Activated T-cell treated with anti-CD3 and anti-CD28 coated beads, Interleukin-2, amount 50 U/mL, for 4 hours (primary cell): ENCODE results near the gene TCF7. TPM values are rescaled to one million over a fixed set of nuclear protein-coding genes. Genes with fewer than 3 reads are reported as not detected.

Experiments used
- ATAC-seq, 2 donors: fragments of 200-7000 bp; cut with Tn5 transposase; one replicate each; pipeline ENCODE4 v1.10.0; 2021
- DNase-seq: peaks from one replicate; pipeline ENCODE4 v3.0.0-alpha.2; 2020
- H3K27me3 Mint-ChIP-seq: one replicate; pipeline ENCODE4 v1.8.0; 2021; ENCODE audit warnings: low read depth, mixed read lengths
- H3K36me3 Mint-ChIP-seq: one replicate; pipeline ENCODE4 v1.8.0; 2022; ENCODE audit warnings: mixed read lengths; ENCODE audit not compliant: insufficient read depth
- H3K4me1 Mint-ChIP-seq: one replicate; pipeline ENCODE4 v1.8.0; 2021; ENCODE audit warnings: low read depth, mixed read lengths
- H3K4me3 Mint-ChIP-seq: one replicate; pipeline ENCODE4 v1.8.0; 2021; ENCODE audit warnings: mild to moderate bottlenecking, moderate library complexity, mixed read lengths
- H3K9me3 Mint-ChIP-seq: one replicate; pipeline ENCODE4 v1.8.0; 2021; ENCODE audit warnings: mixed read lengths
- total RNA-seq, 3 donors: library from RNA; stranded (reverse); gene quantifications; one replicate each; pipeline ENCODE4 v1.2.1, GENCODE V29; 2021

Gene TCF7
- total RNA-seq, 3 donors from 2014 or later = 34.4 to 49.7 (median 37.3) TPM

GRCh38 chr5:134127988-134128647 is 13.6 kb downstream of the TCF7 start:
- no peak for DNase-seq
- Mint-ChIP-seq H3K4me3 (peak overlapping the region; percentile 72), H3K27me3 (no peaks in the 10 kb centered on the region), H3K4me1 (peaks cover 99% of the 10 kb centered on the region), H3K36me3 (peaks cover 12% of the 10 kb centered on the region), H3K9me3 (no peaks in the 10 kb centered on the region)
- ATAC-seq = peak in 1 of 2 donors; percentile 9

DNA sequence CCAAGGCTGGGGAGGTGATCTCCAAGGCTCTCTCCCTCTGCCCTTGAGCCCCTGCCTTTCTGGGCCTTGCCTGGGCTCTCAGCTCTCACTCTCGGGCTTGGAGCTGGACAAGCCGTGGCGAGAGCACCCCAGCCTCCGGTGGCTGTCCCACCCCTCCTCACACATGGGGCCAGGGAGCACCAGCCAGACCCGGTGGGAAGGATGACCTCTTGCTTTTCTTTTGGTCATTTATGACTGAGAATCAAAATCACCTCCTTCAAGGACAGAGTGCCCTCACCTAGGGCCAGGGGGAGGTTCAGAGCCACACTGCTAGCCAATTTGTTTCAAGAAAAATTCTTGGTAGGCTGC is 14.1 kb downstream of the TCF7 start:
- no peak for DNase-seq
- H3K4me3 Mint-ChIP-seq = peak overlapping the region; percentile 72
- no peak for ATAC-seq
- H3K9me3 Mint-ChIP-seq = no peaks in the 10 kb centered on the region
- peaks cover 99% of the 10 kb centered on the region for H3K4me1 Mint-ChIP-seq
- H3K27me3 Mint-ChIP-seq = no peaks in the 10 kb centered on the region
- H3K36me3 Mint-ChIP-seq = peaks cover 8% of the 10 kb centered on the region

DNA sequence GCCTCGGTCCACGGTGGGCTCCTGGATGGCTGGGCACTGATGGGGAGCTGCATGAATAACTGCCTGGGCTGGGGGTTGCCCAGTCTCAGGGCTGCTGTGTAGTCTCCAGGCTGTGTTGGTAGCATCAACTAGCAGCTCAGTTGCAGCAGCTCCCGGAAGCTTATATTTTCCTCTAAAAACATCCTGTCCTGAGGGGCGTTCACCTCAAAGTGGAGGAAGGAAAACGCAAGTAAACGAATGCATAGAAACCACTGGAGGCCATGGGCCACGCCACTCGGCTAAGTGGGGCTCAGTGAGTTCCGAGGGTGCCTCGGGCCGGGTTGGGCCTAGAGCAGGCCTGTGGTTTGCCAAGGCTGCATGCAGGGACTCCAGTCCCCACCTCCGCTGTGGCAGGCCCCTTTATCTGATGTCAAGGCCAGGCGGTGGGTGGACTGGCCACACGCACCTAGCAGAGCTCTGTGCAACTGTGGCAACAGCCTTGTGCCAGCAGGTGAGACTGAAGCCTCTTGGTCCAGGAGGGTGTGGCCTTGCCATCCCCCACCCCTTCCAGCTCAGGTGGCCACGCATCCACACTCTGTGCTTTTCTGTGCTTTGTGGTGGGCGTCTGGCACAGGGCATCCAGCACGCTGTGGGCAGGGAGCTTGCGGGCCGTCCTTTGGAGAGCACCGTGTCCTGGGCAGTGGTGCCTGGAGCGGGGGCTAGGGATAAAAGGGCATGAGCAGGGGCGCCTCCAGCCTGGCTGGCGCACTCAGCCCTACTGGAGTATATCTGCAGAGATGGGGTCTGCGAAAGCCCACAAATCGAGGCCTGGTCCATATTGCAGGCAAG is 15.1 kb downstream of the TCF7 start:
- no peak for ATAC-seq
- Mint-ChIP-seq H3K36me3 (peaks cover 9% of the 10 kb centered on the region), H3K4me3 (peak overlapping the region; percentile 72), H3K9me3 (no peaks in the 10 kb centered on the region), H3K4me1 (peaks cover 99% of the 10 kb centered on the region), H3K27me3 (no peaks in the 10 kb centered on the region)
- no peak for DNase-seq

DNA sequence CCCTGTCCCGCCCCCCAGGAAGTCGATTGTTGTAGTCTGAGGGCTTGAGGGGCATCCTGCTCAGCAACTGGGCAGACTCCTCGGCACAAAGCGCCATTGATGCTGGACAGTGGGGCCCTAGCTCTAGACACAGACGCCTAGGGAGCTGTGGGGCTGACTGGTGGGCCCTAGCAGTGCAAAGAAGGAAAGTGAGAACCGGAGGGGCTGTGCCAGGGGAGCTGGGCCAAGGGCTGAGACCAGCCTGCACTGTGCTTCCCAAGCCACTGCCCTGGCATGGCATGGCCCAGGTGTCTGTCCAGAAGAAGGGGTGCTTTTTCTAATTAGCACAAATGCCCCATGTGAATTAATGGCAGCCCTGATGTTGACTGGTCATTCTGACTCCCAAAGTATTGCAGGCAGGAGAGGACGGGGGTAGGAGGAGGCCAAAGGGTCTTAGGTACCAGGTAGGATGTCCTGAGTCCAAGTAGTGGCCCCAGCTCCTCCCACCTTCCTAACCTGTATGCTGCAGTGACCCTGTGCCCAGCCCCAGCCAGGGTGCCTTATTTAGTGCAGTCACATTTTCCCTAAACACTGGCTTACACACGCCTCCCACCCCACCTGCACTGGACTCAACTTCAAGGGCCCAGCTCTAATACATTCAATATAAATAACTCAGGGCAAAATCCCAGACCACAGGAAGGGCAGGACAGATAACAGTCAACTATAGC is 15.9 kb downstream of the TCF7 start:
- Mint-ChIP-seq H3K9me3 (no peaks in the 10 kb centered on the region), H3K27me3 (no peaks in the 10 kb centered on the region), H3K36me3 (peaks cover 13% of the 10 kb centered on the region), H3K4me1 (peaks cover 99% of the 10 kb centered on the region), H3K4me3 (peak overlapping the region; percentile 72)
- ATAC-seq (no peak), DNase-seq (no peak)

DNA sequence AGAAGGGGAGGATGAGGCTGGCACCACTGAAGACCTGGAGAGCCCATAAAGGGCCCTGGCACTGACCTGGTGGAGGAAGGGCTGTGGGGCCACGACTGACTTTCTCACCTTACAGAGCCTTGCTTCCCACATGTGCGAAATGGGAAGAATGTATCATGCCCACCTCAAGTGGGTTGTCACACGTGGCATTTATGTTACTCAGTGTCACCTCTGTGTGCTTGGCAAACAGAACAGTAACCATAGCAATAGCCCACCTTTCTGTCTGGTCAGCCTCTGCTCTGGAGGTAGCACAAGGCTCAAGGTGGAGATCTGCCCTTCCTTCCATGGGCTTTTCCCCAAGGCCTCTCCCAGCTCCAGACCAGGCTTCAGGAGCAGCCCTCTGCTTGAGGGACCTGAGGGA is 16.7 kb downstream of the TCF7 start:
- H3K36me3 Mint-ChIP-seq = peaks cover 19% of the 10 kb centered on the region
- peak; percentile 40 for DNase-seq
- H3K9me3 Mint-ChIP-seq = no peaks in the 10 kb centered on the region
- ATAC-seq = peak; percentile 15 to 31
- no peaks in the 10 kb centered on the region for H3K27me3 Mint-ChIP-seq
- peaks cover 99% of the 10 kb centered on the region for H3K4me1 Mint-ChIP-seq
- H3K4me3 Mint-ChIP-seq = peak overlapping the region; percentile 72

GRCh38 chr5:134131578-134132350 is 17.3 kb downstream of the TCF7 start:
- Mint-ChIP-seq H3K27me3 (no peaks in the 10 kb centered on the region), H3K4me1 (peaks cover 100% of the 10 kb centered on the region), H3K9me3 (no peaks in the 10 kb centered on the region), H3K36me3 (peaks cover 19% of the 10 kb centered on the region), H3K4me3 (peak overlapping the region; percentile 73)
- ATAC-seq = peak; percentile 7 to 8
- no peak for DNase-seq

DNA sequence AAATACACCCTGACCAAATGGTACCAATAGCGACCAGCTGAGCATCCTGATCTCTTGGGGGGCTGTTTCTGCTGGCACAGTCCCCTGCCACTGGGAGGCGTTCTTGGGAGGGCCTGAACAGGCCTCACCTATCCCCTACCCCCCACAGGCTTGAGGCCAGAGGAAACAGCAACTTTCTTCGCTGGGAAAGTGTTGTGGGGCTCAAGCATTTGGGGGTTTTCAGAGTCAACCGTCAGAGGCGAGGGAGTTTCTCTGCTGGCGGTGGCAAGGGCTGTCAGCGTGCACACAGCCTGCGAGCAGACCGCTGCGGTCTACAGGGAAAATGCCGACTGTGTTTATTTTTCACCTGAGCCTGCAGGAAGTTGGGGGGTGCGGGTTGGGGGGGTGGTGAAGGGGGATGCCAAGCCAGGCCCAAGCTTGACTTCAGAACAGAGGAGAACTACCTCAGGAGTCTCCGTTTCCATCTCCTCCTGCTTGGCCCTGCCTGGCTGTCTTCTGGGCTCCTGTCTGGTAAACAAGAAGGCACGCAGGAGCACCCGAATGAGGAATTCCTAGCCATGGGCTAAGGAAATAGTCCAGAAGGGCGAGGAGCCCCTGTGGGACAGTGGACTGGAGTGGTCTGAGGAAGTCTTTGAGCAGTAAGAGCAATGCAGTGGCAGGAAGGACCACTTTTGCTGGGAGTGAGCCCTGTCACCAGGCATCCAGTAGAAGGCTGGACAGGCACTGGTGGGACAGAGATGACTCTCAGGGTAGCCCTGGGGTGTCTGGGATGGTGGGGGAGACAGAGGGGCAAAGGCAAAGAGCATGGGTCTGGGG is 18.1 kb downstream of the TCF7 start:
- Mint-ChIP-seq H3K27me3 (no peaks in the 10 kb centered on the region), H3K36me3 (peaks cover 19% of the 10 kb centered on the region), H3K4me3 (peak overlapping the region; percentile 73), H3K4me1 (peaks cover 100% of the 10 kb centered on the region), H3K9me3 (no peaks in the 10 kb centered on the region)
- ATAC-seq (peak; percentile 67 to 68), DNase-seq (peak; percentile 69)

DNA sequence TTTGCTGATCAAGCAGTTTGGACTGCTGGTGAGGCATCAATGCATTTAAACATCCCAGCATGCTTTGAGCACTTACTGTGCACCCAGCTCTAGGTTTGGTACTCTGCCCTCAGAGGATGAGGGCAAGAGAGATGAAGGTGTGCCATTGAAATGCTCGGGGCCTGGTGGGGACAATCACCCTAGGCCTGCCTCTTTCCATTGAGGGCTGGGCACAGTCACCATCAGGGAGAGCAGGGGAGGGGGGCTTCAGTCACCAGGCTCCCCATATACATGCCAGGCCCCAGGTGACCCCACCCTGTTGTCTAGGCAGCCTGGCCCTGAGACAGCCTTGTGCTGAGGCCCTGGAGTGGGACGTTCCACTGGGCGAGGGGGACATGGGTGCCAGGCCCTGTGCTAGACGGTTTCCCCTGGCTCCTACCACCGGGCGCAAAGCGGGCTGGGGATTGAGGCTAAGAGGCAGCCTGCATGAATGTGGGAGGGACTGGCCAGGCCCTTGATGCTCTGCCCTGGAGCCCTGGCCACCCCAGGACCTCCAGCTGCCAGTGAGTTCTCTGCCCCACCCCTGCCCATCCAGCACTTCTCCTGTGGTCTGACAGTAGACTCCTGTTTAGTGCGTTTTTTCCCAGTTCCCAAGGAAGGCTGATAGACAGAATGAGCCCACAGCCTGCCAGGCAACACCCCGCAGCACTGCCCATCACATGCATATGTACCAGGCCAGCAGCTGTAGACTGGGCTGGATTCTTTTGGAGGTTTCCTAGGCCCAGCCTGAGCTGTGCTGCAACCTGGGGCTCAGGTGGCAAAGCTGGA is 18.9 kb downstream of the TCF7 start:
- ATAC-seq (peak in 1 of 2 donors; percentile 5), DNase-seq (peak; percentile 0)
- peaks cover 100% of the 10 kb centered on the region for H3K4me1 Mint-ChIP-seq
- H3K27me3 Mint-ChIP-seq = no peaks in the 10 kb centered on the region
- H3K36me3 Mint-ChIP-seq = peaks cover 22% of the 10 kb centered on the region
- H3K4me3 Mint-ChIP-seq = peak overlapping the region; percentile 73
- H3K9me3 Mint-ChIP-seq = no peaks in the 10 kb centered on the region

GRCh38 chr5:134133995-134134541 is 19.6 kb downstream of the TCF7 start:
- ATAC-seq = no peak
- H3K4me3 Mint-ChIP-seq = no peak overlapping the region
- peak; percentile 3 for DNase-seq
- peaks cover 24% of the 10 kb centered on the region for H3K36me3 Mint-ChIP-seq
- peaks cover 100% of the 10 kb centered on the region for H3K4me1 Mint-ChIP-seq
- no peaks in the 10 kb centered on the region for H3K9me3 Mint-ChIP-seq
- no peaks in the 10 kb centered on the region for H3K27me3 Mint-ChIP-seq

- no peak overlapping the region for H3K4me3 Mint-ChIP-seq
- H3K36me3 Mint-ChIP-seq = peaks cover 27% of the 10 kb centered on the region
- no peak for ATAC-seq
- peak; percentile 4 for DNase-seq
- no peaks in the 10 kb centered on the region for H3K9me3 Mint-ChIP-seq
- H3K27me3 Mint-ChIP-seq = no peaks in the 10 kb centered on the region
- H3K4me1 Mint-ChIP-seq = peaks cover 98% of the 10 kb centered on the region
Observed at GRCh38 chr5:134135091-134135655, 20.7 kb downstream of the TCF7 start.

DNA sequence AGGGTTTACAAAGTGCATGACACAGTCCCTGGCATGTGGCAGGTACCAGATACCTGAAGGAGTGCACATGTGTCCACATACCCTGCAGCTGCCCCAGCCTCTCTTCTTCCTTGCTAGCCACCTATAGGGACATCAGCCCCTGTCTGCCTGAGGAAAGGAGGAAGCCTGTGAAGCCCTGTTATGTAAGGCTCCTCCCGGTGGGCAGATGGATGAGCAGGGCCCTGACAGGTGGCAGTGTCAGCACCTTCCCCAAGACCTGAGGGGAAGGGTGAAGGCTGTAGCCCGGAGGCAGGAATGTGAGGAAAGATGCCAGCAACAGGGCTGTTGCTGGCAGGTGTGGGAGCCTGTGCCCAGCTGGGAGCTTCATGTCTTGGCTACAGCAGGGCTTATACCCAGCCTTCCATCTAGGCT is 21.7 kb downstream of the TCF7 start:
- no peaks in the 10 kb centered on the region for H3K9me3 Mint-ChIP-seq
- no peaks in the 10 kb centered on the region for H3K27me3 Mint-ChIP-seq
- DNase-seq = peak; percentile 3
- peaks cover 98% of the 10 kb centered on the region for H3K4me1 Mint-ChIP-seq
- no peak for ATAC-seq
- H3K36me3 Mint-ChIP-seq = peaks cover 32% of the 10 kb centered on the region
- H3K4me3 Mint-ChIP-seq = no peak overlapping the region

GRCh38 chr5:134136771-134137170 is 22.3 kb downstream of the TCF7 start:
- no peak overlapping the region for H3K4me3 Mint-ChIP-seq
- H3K4me1 Mint-ChIP-seq = peaks cover 98% of the 10 kb centered on the region
- H3K9me3 Mint-ChIP-seq = no peaks in the 10 kb centered on the region
- no peaks in the 10 kb centered on the region for H3K27me3 Mint-ChIP-seq
- DNase-seq = peak; percentile 4
- H3K36me3 Mint-ChIP-seq = peaks cover 32% of the 10 kb centered on the region
- no peak for ATAC-seq
